ENCODE measurements around the gene TAGLN.

DNA sequence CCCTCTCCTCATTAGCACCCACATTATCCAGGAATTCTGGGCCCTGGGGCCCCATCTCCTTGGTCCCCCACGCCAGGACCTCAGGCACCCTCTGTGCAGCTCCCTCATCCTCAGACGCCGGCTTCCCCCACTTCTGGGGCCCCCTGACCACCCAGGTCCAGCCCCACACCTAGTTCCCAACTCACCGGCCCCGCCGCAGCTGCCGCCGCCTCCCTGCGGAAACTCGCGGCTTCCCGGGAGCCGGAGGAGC is 32.6 kb downstream of the TAGLN start, which contains the start of gene PCSK7:
- no peak for TF ChIP-seq CTCF (IDR thresholded peaks at IDR 0.05)
- no peak for TF ChIP-seq POLR2A (IDR thresholded peaks at IDR 0.05)

All from right lobe of liver (tissue), 4 donors.